ENCODE data around the gene FAM120B. TPM values are rescaled to one million over a fixed set of nuclear protein-coding genes. Genes with fewer than 3 reads are reported as not detected.

FAM120B gene
- total RNA-seq, 1 donor from 2014 or later, result 12.8 TPM

DNA sequence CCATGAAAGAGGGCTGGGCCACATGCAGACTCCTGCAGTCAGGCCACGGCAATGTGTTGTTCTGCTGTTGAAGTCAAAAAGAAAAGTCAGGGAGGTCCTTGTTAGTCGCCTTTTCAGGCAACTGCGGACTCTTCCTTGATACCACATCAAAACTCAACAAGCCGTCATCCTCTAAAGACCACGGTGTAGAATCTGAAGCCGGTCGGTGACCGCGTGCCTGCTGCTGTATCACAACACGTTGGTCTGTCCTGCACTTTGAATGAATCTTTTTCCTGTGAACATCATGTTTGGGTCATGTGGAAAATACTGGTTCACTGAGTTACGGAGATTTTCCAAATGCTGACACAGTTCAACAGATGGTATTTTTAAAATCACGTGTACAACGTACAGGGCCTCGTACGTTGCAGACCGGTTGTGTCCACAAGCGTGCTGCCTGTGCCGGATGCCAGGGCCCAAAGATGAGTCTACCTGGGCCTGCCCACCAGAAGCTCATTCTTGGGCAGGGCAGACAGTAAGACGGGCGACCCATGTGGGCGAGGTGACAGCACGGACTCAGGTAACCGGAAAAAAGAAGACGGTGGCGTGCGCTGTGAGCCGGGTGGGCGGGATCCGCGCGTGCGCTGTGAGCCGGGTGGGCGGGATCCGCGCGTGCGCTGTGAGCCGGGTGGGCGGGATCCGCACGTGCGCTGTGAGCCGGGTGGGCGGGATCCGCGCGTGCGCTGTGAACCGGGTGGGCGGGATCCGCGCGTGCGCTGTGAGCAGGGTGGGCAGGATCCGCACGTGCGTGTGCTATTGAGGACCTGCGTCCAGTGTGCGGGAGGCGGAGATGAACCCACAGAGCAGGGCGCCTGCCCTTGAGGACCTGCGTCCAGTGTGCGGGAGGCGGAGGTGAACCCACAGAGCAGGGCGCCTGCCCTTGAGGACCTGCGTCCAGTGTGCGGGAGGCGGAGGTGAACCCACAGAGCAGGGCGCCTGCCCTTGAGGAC is 114.5 kb downstream of the FAM120B start:
- DNase-seq, result no peak

DNA sequence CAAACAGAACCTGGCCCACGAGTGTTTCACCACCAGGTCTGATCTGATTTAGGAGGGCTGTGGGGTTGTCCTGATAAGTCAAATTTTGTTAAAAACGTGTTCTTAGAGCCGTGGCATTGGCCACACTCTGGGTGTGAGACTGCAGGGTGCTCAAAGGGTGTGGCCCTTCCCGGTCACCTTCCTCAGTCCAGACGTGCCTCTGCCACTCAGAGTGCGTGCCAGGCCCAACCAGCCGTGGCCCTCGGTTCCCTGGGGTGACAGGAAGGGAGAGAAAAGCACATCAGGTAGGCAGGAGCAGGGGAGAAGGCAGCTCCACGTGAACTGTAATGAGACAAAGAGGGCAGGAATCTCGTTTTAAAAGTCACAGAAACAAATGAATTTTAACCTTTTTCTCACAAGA is 115.4 kb downstream of the FAM120B start:
- DNase-seq, result no peak

DNA sequence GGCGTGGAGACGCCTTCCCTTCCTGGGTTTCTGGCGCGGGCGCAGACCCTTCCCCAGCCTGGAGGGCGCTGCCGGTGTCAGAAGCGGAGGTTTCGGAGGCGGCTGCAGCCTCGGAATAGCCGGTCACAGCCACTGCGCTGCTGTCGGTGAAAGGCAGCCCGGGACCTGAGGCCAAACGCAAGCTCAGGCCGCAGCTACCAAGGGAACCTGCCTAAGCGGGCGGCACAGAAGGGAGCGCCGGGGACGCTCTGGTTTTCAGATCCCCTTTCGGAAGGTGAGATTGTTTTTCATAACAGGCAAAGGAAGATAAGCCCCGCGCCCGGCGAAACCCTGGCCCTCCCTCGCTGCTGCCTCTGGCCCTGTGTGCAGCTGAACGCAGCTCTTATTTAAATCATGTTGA is 116.5 kb downstream of the FAM120B start:
- DNase-seq, result no peak

DNA sequence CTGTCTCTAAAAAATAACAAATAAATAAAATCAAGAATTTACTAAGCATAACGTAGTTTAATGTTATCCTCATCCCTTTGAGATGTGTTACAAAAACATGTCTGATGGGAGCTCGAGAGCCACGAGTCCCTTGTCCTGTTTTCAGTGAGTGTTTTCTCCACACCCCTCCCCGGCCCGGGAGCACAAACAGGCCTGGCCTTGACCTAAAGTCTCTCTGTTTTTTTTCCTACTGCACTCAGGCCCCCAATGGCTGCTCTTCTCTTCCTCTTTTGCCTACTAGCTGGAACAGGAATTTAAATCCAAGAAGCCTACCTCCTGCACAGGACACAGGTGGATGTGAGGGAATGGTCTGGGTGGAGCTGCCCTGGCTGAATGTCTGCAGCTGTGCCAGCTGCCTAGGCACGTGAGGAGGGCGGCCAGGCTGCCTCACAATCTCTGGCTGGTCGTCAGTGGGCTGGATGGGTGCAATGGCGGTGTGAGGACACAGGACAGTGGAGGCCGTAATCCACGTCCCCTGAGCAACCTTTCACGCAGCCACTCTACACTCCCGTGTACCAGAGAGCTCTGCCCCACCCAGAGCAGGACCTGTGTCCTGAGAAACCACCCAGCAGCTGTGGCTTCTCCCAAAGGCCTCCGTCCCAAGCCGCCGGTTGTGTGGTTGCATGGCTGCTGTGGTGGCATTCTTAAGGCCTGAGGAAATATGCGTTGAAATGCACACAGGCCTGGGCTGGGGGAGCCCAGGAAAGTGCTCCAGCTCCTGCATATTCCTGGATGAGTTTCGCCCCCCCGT is 117.5 kb downstream of the FAM120B start:
- DNase-seq, result no peak

DNA sequence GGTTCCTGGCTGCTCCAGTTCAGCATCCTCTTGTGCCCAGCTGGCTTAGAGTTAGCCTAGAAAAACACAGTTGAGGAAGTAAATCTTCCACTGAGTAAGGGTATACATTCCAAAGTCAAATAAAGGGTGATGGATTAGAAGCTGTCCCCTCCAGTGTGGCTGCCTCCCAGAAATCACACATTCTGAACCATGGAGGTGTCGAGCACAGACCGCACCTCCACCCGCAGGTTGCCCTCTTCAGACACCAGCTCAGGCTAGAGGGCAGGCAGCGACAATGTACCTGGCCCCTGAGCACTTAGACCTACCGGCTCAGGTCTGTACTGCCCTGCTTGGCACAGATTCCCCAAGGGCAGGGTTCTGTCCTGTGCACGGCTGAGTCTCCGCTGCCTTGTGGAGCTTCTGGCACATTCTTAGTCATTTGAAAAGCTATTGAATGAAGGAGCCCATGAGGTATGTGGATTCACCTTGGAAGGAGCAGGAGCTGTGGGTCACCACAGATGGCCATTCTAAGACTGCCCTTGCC is 118.1 kb downstream of the FAM120B start:
- no peak for DNase-seq

DNA sequence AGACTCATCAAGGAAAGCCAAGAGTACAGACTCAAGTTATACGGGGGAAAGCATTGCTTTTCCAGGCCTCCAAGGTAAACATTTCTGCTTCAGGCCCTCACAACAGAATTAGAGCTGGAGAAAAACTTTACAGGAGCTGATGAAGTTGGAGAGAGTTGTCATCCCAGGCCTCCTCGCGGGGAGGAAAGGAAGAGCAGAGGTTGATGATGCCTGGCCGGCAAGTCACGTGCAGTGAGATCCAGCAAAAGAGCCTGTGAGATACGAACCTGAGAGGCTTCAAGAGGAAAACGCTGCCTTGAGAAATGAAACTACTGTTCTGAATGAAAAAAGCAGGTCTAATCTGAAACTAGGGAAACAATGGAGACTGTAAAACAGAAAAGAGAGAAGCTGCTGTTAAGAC is 122.9 kb downstream of the FAM120B start:
- DNase-seq, result peak; percentile 48

DNA sequence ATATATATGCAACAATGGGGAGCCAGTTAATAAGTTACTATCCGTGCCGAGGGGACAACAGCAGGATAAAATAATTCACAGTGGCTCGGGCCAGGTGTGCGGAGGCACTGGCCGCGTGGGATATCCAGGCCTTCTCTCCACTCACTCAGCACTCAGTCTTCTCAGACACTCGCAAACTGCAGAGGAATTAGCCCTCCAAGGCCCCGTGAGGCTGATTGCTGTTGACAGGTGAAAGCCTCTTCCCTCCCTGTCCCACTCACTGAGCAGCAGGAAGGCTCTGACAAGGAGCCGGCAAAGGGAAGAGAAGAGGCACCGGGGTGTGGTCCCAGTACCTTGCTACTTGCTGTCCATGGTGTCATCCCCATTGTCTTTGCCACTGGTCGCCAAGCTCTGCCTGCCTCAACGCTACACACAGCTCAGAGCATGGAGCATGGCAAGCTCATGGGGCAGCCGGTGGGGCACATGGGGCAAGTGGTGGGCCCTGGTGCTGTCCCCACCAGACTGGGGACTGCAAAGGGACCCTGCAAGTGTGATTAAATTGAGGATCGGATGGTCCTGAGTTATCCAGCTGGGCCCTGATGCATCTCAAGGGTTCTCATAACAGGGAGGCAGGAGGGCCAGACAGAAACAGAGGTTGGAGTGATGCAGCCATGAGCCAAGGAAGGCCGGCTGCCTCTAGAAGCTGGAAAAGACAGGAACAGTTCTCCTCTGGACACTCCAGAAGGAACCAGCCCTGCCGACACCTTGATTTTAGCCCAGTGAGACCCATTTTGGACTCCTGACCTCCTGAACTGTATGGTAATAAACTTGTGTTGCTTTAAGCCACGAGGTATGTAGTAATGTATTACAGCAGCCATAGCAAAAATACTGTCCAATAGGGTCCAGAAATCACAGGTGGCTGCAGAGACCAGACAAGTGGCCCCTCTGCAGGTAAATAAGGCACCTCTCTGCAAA is 126.9 kb downstream of the FAM120B start:
- no peak for DNase-seq

DNA sequence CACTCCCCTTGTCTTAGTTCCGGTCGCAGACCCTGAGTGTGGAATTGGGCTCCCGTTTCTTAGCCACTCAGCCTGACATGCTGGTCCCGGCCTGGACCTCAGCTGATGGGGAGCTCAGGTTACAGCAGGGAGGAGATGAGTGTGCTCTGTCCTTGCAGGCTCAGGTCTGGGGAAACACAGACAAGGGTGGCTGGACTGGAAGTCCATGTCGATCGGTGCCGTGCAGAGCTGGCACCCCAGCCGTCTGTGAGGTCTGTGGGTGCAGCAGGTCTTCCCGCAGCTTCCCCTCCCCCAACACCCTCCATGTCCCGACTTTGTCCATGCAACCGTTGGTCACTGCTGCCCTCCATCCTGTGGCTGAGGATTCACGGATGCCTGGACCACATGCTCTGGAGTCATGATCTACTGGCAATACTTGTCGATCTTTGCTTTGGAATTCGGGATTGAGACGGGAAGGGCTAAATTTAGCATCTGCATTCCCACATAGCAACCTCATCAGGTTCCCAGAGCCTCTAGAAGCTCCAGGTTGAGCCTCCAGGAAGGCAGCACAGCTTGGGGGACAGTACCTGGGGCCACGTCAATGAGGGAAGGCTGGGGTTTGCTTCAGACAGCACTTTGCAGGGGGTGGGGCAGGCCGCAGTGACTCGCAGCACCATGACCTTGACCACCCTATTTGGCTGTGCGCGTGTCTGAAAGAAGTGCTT is 127.7 kb downstream of the FAM120B start:
- DNase-seq, result no peak

DNA sequence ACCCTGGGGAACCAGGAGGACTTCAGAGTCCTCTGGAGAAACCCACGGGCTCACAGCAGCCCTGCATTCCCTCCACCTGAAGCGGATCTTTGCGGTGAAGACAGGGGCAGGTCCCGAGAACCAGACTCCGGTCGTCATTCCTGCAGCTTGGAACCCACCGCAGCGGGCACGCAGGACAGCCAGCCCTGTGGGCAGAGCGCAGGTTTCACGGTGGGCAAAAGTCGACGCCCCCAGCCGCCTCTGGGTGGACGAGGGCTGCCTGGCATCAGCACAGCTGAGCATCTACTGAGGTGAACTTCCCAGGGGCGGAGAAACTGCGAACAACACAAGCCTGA is 128.2 kb downstream of the FAM120B start:
- no peak for DNase-seq

DNA sequence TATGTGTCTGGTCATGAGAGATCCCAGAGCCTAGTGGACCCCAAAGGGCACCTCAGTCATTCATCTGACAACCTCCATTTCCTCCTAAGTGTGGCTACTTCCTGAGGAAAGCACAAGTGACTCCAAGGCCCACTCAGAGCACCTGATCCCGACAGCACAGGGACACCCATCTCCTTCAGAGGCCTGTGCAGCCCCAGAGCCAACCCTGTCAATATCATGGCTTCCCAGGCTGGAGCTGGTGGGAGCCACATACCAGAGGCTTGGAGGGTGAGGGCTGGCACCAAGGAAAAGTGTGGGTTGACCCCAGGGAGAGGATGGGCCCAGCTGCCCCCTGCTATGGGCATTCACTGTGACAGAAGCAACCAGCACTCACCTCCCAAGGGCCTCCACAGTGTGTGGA is 129.2 kb downstream of the FAM120B start:
- DNase-seq, result no peak

DNA sequence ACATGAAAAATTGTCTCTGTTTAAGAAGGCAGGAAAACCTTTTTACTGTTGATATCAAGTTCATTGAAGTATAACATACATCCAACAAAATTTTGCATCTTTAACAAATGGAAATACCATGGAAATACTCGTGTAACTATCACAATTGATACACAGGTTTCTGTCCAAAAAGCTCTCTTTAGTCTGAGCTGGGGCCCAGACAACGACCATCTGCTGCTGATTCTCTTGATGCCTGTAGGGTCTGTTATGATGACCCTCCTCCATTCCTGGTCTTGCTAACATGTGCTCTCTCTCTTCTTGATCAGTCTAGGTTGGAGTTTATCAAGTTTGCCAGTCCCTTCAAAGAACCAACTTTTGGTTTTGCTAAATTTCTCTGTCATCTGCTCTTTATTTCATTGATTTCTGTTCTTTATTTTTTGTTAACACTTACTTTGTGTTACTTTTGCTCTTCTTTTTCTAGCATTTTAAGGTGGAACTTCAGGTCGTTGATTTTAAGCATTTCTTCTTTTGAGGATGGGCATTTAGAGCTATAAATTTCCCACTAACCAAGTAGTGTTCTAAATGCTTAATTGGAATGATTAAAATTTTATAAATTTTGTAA is 129.8 kb downstream of the FAM120B start:
- DNase-seq, result no peak

DNA sequence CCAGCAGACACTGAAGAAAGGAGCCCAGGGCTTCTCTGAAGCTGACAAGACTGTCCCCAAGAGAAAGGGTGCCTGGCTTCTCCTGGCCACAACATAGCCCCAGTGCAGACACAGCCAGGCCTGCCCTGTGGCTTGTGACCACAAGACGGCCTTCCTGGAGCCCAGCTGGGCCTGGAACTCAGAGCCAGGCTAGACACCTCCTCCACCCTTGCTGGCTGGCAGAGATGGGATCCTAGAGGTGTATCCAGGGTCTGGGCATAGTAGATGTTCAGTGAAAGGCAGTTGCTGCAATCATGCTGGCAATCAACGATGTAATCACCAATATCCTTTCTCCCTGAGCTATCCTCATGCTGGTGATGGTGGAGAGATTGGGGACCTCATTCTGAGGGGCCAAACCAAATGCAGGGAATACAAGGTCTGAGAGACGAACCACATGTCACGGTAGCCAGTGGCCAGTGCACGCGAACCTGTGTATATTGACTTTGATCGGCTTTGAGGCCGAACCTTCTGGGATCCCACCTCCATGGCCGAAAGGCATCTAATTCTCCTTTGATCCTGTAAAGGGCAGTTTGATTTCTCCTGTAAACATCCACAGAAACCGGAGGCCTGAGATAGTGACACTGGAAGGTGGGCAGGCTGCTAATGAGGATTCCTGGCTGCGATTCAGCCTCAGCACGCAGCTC is 131.3 kb downstream of the FAM120B start:
- no peak for DNase-seq

DNA sequence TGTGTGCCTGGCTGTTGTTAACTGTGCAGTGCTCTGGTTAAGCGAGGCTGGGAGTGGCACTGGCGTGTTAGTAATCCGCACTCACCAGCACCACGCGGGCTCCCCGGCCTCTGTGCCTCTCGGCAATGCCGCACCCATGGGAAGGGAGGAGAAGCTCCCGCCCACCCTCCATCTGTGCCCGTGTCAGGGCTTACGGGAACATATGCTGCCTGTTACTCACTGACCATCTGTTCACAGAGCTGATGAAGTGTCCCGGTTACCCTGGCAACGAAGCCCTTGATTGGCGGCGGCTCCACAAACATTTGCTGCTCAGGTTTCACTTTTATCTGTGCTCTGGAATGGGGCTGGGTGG is 131.8 kb downstream of the FAM120B start:
- DNase-seq, result peak; percentile 96

DNA sequence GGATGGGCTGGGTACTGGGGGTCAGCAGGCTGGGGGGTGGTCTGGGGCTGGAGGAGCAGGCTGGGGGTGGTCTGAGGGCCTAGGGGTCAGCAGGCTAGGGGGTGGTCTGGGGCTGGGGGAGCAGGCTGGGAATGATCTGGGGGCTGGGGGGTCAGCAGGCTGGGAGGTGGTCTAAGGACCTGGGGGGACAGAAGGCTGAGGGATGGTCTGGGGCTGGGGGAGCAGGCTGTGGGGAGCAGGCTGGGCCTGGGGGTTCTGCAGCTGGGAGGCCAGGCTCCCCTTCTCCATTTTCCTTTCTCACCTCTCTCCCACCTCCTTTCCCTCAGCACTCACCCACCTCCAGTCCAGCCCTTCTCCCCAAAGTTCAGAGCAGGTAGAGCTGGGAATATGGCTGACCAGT is 132.3 kb downstream of the FAM120B start:
- DNase-seq, result no peak

DNA sequence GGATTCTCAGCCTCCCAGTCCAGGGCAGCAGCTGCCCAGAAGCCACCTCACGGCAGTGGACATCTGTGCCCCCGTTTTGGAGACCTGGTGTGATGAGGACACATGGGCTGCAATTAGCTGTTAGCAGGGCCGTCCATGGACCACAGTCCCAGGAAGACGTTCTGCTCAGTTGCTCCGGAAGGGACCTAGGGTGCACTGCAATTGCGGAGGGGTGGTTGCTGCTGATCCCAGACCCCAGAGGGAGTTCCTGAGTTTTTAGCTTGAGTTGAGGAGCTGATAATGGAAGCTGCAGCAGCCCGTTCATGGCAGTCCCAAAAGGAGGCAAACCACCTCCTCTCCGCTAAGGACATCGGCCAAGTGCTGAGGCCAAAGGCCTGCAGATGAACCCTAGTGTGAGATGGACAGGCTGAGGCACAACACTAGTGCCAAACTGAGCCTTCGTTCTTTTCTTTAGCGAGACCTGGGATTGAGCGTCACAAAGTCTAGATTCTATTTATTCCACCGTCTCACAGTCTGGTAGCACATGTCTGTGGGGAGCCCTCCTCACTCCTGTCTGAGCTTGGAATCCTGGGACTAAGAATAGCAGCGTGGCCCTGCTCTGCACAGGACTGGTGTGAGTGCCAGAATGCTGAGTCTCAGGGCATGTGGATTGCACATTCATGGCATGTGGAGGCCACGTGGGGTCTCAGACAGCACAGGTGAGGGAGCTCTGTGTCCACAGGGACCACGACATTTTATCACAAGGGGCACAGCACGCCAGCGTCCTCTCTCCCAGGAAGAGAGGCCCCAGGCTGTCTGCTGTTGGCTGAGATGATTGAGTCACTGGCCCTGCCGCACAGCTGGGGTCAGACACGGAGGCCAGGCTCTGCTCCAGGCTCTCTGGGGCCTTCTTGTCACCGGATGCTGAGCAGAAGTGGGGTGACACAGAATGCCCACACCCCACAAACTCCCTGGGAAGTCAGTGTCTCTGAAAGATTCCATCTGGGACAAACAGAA is 133.1 kb downstream of the FAM120B start:
- no peak for DNase-seq

DNA sequence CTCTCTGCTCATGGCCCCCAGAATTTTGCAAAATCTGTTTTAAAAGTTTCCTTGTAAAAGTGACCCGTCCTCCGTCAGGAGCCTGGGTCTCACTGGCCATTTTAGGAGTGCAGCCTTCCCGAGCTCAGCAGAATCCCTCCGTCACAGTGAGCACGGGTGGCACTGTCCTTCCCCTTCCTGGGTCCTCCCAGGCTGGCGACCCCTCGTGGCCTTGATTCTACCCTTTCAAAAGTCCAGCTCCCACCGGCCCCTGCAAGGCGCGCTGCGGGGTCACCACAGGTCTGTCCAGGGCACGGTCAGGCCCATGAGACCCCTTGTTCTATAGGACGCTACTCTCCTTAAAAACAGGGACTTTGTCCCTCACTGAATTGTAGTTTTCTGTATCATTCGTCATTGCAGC is 133.9 kb downstream of the FAM120B start:
- DNase-seq, result no peak

DNA sequence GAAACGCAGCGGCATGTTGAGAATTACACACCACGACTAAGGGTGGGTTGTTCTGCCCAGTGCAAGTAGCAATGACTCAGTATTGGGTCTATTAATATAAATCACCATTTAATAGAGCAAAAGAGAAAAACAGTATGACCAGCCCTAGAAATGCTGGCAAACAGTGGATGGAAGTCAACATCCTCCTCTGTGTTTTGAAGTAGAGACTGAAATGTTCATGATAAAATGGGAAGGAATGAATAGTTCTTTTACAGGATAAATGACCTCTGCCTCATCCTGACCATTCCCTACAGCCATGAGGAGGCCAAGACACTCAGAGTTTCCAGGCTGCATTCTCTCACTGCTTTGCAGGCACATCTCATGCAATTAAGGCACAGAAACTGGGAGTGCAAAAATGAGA is 134.8 kb downstream of the FAM120B start:
- no peak for DNase-seq

DNA sequence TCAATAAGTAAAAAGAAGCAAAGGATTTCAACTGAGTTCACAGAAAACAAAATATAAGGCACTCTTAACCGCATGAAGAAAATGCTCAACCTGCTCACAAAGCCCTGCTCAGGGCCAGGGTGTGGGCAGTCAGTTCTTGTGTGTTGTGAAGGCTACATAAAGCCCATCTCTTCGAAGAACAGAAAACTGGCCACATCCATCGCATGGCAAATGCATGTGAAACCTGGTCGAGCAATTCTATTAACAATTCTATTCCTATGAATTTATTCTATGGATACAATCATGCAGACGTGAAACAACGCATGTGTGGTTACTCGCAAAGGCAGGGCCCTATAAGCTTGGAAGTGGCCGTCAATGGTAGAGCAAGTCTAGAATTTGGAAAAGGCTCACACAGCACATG is 136.0 kb downstream of the FAM120B start:
- no peak for DNase-seq

DNA sequence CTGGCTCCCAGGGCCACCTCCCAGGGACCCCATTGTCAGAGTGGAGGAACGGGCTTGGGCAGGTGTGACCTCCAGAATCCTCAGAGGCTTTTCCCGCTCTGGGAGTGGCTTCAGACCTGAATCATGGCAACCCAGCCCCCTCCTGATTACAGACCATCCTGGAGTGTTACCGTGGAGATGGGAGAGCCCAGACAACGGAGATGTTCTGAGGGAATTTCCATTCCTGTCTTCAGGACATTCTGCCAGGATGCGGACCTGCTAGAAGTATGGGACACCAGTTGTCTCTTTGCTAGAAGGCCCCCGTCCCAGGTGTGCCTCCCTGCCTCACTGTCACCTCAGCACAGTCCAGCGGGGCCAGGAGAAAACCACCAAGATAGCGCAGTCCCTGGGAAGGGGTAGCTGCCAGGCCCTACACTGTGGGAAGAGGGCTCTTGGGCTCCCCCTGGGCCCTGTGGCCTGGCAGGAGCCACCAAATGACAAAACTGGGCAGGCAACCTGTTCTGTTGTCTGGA is 136.6 kb downstream of the FAM120B start:
- DNase-seq, result no peak

Data from dermis blood vessel endothelial cell (primary cell).